T-cell (primary cell): ENCODE data around the gene GPR26. TPM values are rescaled to one million over a fixed set of nuclear protein-coding genes. Genes with fewer than 3 reads are reported as not detected.

Source experiments
- ATAC-seq, 4 experiments: fragments of 200-7000 bp in 3 of 4; fragments of 150-1000 bp in 1 of 4; cut with Tn5 transposase; replicated peaks in 1 of 4; 1 replicate in 3 of 4; 2 replicates in 1 of 4; pipeline ENCODE4 v1.10.0; 2021; ENCODE audit warnings: moderate library complexity in 3 of 4, mild to moderate bottlenecking in 2 of 4, moderate number of reproducible peaks in 1 of 4
- CTCF ChIA-PET, 2 donors: fragments of 300-600 bp; sonication (Branson Sonifier 250); formaldehyde crosslinking; loops; one replicate each; lab custom pipeline; 2022; ENCODE audit warnings: antibody characterized with exemption in 2 of 2; lab: Charles Lee
- POLR2A ChIA-PET, 2 donors: fragments of 300-600 bp; sonication (Branson Sonifier 250); formaldehyde crosslinking; loops; one replicate each; lab custom pipeline; 2022; ENCODE audit warnings: antibody characterized with exemption in 2 of 2; lab: Charles Lee
- DNase-seq, 35 experiments: peaks; one replicate each; pipeline versions ENCODE4 v3.0.0 to v3.0.0-alpha.2; 2013 to 2023
- H3K27ac ChIP-seq: one replicate; pipeline ENCODE4 v1.5.1; 2013; ENCODE audit warnings: low read length
- H3K27me3 ChIP-seq, 2 experiments: replicated peaks in 1 of 2; 1 replicate in 1 of 2; 2 replicates in 1 of 2; pipeline versions ENCODE4 v1.6.1 to v1.7.0; 2013; ENCODE audit warnings: low read length in 1 of 2, mixed read lengths in 1 of 2; ENCODE audit not compliant: control insufficient read depth in 2 of 2, insufficient read depth in 2 of 2; ENCODE audit errors: extremely low read depth in 1 of 2
- H3K36me3 ChIP-seq, 2 donors: 1 replicate in 1 of 2; 2 replicates in 1 of 2; pipeline versions ENCODE4 v1.6.1 to v1.7.0; 2013; ENCODE audit warnings: low read length in 1 of 2; ENCODE audit not compliant: control insufficient read depth in 2 of 2, insufficient read depth in 1 of 2; ENCODE audit errors: extremely low read depth in 1 of 2
- H3K4me1 ChIP-seq, 2 experiments: 1 replicate in 1 of 2; 2 replicates in 1 of 2; pipeline versions ENCODE4 v1.6.1 to v1.7.0; 2013; ENCODE audit warnings: low read length in 2 of 2, mixed read lengths in 1 of 2; ENCODE audit not compliant: insufficient read depth in 2 of 2, control insufficient read depth in 1 of 2; ENCODE audit errors: extremely low read depth in 1 of 2
- H3K4me3 ChIP-seq, 2 donors: 1 replicate in 1 of 2; 2 replicates in 1 of 2; pipeline versions ENCODE4 v1.5.1 to v1.7.0; 2013; ENCODE audit warnings: mild to moderate bottlenecking in 2 of 2, low read length in 1 of 2, moderate library complexity in 1 of 2; ENCODE audit not compliant: control insufficient read depth in 1 of 2; ENCODE audit errors: extremely low read depth in 1 of 2
- H3K9me3 ChIP-seq: 2 replicates; pipeline ENCODE4 v1.7.0; 2013
- H3K27ac Mint-ChIP-seq, 2 donors: one replicate each; pipeline ENCODE4 v1.8.0; 2020 to 2021; ENCODE audit warnings: mild to moderate bottlenecking in 2 of 2, mixed read lengths in 2 of 2
- H3K27me3 Mint-ChIP-seq, 2 donors: one replicate each; pipeline ENCODE4 v1.8.0; 2021 to 2022; ENCODE audit warnings: mixed read lengths in 2 of 2
- H3K36me3 Mint-ChIP-seq: one replicate; pipeline ENCODE4 v1.8.0; 2021; ENCODE audit warnings: mixed read lengths
- H3K4me1 Mint-ChIP-seq, 3 donors: one replicate each; pipeline ENCODE4 v1.8.0; 2020 to 2022; ENCODE audit warnings: mixed read lengths in 3 of 3, mild to moderate bottlenecking in 1 of 3
- H3K4me3 Mint-ChIP-seq, 3 donors: one replicate each; pipeline ENCODE4 v1.8.0; 2020 to 2022; ENCODE audit warnings: mild to moderate bottlenecking in 3 of 3, mixed read lengths in 3 of 3, moderate library complexity in 3 of 3
- H3K9me3 Mint-ChIP-seq, 3 donors: one replicate each; pipeline ENCODE4 v1.8.0; 2020 to 2022; ENCODE audit warnings: mixed read lengths in 3 of 3
- WGBS: methylation state at CpG from one replicate; pipeline ENCODE4 v1.1.5; 2013; ENCODE audit warnings: missing lambda C conversion rate; ENCODE audit not compliant: insufficient coverage; 5-methylcytosine and 5-hydroxymethylcytosine counted together
- total RNA-seq, 35 experiments: library from RNA in 6 of 35; stranded (reverse) in 6 of 35; fragments of 120-200 nt in 1 of 35; gene quantifications; one replicate each; pipeline versions ENCODE4 v1.2.1 to v1.2.4 and lab custom pipeline; 2013 to 2026

The GPR26 gene
- total RNA-seq, 5 donors from 2014 or later (not counting 1 experiment from before 2014, with no cell fraction given) = not detected

GRCh38 chr10:123622381-123622780, 43.8 kb upstream of the GPR26 start:
- Mint-ChIP-seq H3K9me3 (no peaks in the 10 kb centered on the region), H3K36me3 (no peaks in the 10 kb centered on the region), H3K27ac (no peak overlapping the region), H3K4me1 (no peaks in the 10 kb centered on the region), H3K27me3 (peaks cover 5% of the 10 kb centered on the region in 2 donors), H3K4me3 (no peak overlapping the region)
- ChIA-PET POLR2A (no interaction called here), CTCF (no interaction called here)
- Histone ChIP-seq H3K27ac (no peak overlapping the region), H3K4me3 (no peak overlapping the region), H3K27me3 (peaks cover 0 to 11% of the 10 kb centered on the region in 2 experiments), H3K4me1 (no peaks in the 10 kb centered on the region), H3K9me3 (no peaks in the 10 kb centered on the region), H3K36me3 (no peaks in the 10 kb centered on the region)
- DNase-seq (no peak), ATAC-seq (no peak)
- WGBS = 92% methylated on average over 2 of the region's 3 CpGs

- H3K36me3 Mint-ChIP-seq = no peaks in the 10 kb centered on the region
- no peak overlapping the region for H3K4me3 ChIP-seq
- H3K4me1 ChIP-seq = no peaks in the 10 kb centered on the region
- 100% methylated on average over 2 of the region's 2 CpGs for WGBS
- no peak overlapping the region for H3K27ac Mint-ChIP-seq
- no peak for ATAC-seq
- H3K27me3 Mint-ChIP-seq = peaks cover 5 to 6% of the 10 kb centered on the region in 2 donors
- no peaks in the 10 kb centered on the region for H3K36me3 ChIP-seq
- CTCF ChIA-PET = no interaction called here
- POLR2A ChIA-PET = no interaction called here
- H3K27me3 ChIP-seq = peaks cover 0 to 11% of the 10 kb centered on the region in 2 experiments
- DNase-seq = no peak
- H3K27ac ChIP-seq = no peak overlapping the region
- H3K4me1 Mint-ChIP-seq = no peaks in the 10 kb centered on the region
- H3K9me3 ChIP-seq = no peaks in the 10 kb centered on the region
- H3K9me3 Mint-ChIP-seq = no peaks in the 10 kb centered on the region
- no peak overlapping the region for H3K4me3 Mint-ChIP-seq
Observed at GRCh38 chr10:123624086-123624485, 42.1 kb upstream of the GPR26 start.

GRCh38 chr10:123633106-123633505, 33.0 kb upstream of the GPR26 start:
- Mint-ChIP-seq H3K9me3 (peaks cover 0 to 7% (median 0%) of the 10 kb centered on the region in 3 donors), H3K36me3 (no peaks in the 10 kb centered on the region), H3K4me3 (no peak overlapping the region), H3K27ac (no peak overlapping the region), H3K27me3 (peaks cover 16 to 26% of the 10 kb centered on the region in 2 donors), H3K4me1 (no peaks in the 10 kb centered on the region)
- Histone ChIP-seq H3K4me1 (no peaks in the 10 kb centered on the region), H3K4me3 (no peak overlapping the region), H3K9me3 (no peaks in the 10 kb centered on the region), H3K27ac (no peak overlapping the region), H3K27me3 (peaks cover 0 to 16% of the 10 kb centered on the region in 2 experiments), H3K36me3 (no peaks in the 10 kb centered on the region)
- ATAC-seq = no peak
- ChIA-PET CTCF (no interaction called here), POLR2A (no interaction called here)
- no peak for DNase-seq
- WGBS = 100% methylated on average over 2 of the region's 3 CpGs

DNA sequence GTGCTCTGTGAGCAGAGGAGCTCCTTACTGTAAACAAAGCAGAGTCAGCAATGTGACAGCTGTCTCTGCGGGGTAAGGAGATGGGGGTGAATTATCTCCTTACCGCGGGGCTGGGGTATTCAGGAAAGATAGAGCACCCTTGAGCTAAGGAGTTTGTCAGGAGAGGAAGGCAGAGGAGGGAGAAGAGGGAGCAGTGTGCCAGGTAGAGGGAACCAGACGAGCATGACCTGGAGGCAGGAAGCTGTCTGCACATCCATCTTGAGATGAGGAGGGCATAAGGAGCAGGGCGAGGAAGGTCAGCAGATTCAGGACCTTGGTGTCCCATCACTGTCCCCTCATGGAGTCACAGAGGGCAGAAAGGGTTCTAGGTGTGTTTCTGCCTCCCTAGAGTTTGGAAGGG, 32.5 kb upstream of the GPR26 start:
- POLR2A ChIA-PET = no interaction called here
- no peaks in the 10 kb centered on the region for H3K36me3 ChIP-seq
- no peaks in the 10 kb centered on the region for H3K4me1 ChIP-seq
- Mint-ChIP-seq H3K27me3 (peaks cover 15 to 28% of the 10 kb centered on the region in 2 donors), H3K4me1 (no peaks in the 10 kb centered on the region), H3K4me3 (no peak overlapping the region), H3K9me3 (peaks cover 0 to 7% (median 0%) of the 10 kb centered on the region in 3 donors), H3K36me3 (no peaks in the 10 kb centered on the region), H3K27ac (no peak overlapping the region)
- peaks cover 0 to 16% of the 10 kb centered on the region in 2 experiments for H3K27me3 ChIP-seq
- ATAC-seq = no peak
- WGBS = 69% methylated on average over 5 of the region's 5 CpGs
- CTCF ChIA-PET = no interaction called here
- DNase-seq = no peak
- no peaks in the 10 kb centered on the region for H3K9me3 ChIP-seq
- H3K4me3 ChIP-seq = no peak overlapping the region
- H3K27ac ChIP-seq = no peak overlapping the region

DNA sequence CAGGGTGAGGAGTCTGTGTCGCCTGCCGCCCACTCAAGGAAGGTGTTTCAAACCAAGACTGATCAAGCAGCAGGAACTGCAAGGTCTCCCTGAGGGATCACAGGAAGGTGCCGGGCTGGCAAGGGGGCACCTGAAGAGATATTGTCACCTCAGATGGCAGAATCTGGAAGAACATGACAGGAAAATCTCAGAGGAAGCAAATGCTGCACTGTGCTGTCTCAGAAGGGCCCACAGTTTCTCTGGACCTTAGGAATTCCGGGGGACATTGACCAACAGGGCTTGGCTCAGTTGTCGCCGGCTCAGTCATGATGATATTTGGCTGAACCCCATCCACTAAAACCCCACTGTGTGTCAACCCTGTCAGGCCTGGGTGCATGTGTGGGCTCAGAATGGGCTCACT, 31.9 kb upstream of the GPR26 start:
- Mint-ChIP-seq H3K27me3 (peaks cover 14 to 32% of the 10 kb centered on the region in 2 donors), H3K27ac (no peak overlapping the region), H3K4me1 (no peaks in the 10 kb centered on the region), H3K36me3 (no peaks in the 10 kb centered on the region), H3K9me3 (peaks cover 0 to 7% (median 0%) of the 10 kb centered on the region in 3 donors), H3K4me3 (no peak overlapping the region)
- no peak for DNase-seq
- 63% methylated on average over 4 of the region's 6 CpGs for WGBS
- Histone ChIP-seq H3K36me3 (no peaks in the 10 kb centered on the region), H3K27me3 (peaks cover 0 to 16% of the 10 kb centered on the region in 2 experiments), H3K4me1 (no peaks in the 10 kb centered on the region), H3K9me3 (no peaks in the 10 kb centered on the region), H3K27ac (no peak overlapping the region), H3K4me3 (no peak overlapping the region)
- no peak for ATAC-seq
- CTCF ChIA-PET = no interaction called here
- POLR2A ChIA-PET = no interaction called here

GRCh38 chr10:123635131-123635530, 31.0 kb upstream of the GPR26 start:
- peaks cover 16 to 33% of the 10 kb centered on the region in 2 donors for H3K27me3 Mint-ChIP-seq
- DNase-seq = no peak
- no peaks in the 10 kb centered on the region for H3K4me1 Mint-ChIP-seq
- ChIA-PET POLR2A (no interaction called here), CTCF (no interaction called here)
- H3K4me1 ChIP-seq = no peaks in the 10 kb centered on the region
- H3K27ac Mint-ChIP-seq = no peak overlapping the region
- peaks cover 0 to 20% of the 10 kb centered on the region in 2 experiments for H3K27me3 ChIP-seq
- no peaks in the 10 kb centered on the region for H3K36me3 Mint-ChIP-seq
- H3K9me3 ChIP-seq = no peaks in the 10 kb centered on the region
- H3K4me3 ChIP-seq = no peak overlapping the region
- H3K36me3 ChIP-seq = no peaks in the 10 kb centered on the region
- H3K27ac ChIP-seq = no peak overlapping the region
- WGBS = 77% methylated on average over 3 of the region's 5 CpGs
- no peak overlapping the region for H3K4me3 Mint-ChIP-seq
- H3K9me3 Mint-ChIP-seq = peaks cover 0 to 7% (median 0%) of the 10 kb centered on the region in 3 donors
- no peak for ATAC-seq

DNA sequence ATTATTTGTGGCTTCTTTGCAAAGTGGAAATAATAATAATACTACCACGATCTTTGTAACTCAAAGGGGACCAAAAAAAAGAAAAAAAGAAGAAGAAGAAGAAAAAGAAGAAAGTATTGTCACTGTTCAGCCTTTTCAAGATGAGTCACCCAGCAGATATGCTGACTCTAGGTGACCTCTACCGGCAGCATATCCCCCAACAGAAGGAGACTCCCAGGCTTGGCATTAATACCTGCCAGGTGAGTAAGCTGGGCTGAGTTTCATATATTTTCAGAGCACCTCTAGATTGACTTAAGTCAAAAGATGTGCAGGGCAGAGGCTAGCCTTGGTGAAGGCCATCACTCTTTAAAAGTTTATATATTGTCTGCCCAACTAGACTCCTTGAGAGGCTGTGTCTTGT, 30.4 kb upstream of the GPR26 start:
- no CpG with 5 or more reads among the region's 2 CpGs for WGBS
- POLR2A ChIA-PET = no interaction called here
- H3K4me3 ChIP-seq = no peak overlapping the region
- no peaks in the 10 kb centered on the region for H3K4me1 ChIP-seq
- Mint-ChIP-seq H3K27me3 (peaks cover 20 to 37% of the 10 kb centered on the region in 2 donors), H3K27ac (no peak overlapping the region), H3K9me3 (peaks cover 0 to 7% (median 0%) of the 10 kb centered on the region in 3 donors), H3K4me3 (no peak overlapping the region), H3K36me3 (no peaks in the 10 kb centered on the region), H3K4me1 (no peaks in the 10 kb centered on the region)
- no peak for DNase-seq
- H3K27me3 ChIP-seq = peaks cover 0 to 21% of the 10 kb centered on the region in 2 experiments
- ATAC-seq = no peak
- CTCF ChIA-PET = no interaction called here
- H3K36me3 ChIP-seq = no peaks in the 10 kb centered on the region
- H3K9me3 ChIP-seq = no peaks in the 10 kb centered on the region
- no peak overlapping the region for H3K27ac ChIP-seq
